NCI-H82 treated with DMSO at 0.1 percent for 48 hours (cell line): ENCODE measurements around the gene EZH1.
A peak's percentile ranks its signal among the peaks of the same experiment; 100 is the strongest.

Experiments
- DNase-seq: peaks from one replicate; lab custom pipeline; 2025; ENCODE audit not compliant: unreplicated experiment; lab: John Stamatoyannopoulos, UW

The EZH1 gene

GRCh38 chr17:42684929-42685556, 59.8 kb downstream of the EZH1 start:
- no peak for DNase-seq

DNA sequence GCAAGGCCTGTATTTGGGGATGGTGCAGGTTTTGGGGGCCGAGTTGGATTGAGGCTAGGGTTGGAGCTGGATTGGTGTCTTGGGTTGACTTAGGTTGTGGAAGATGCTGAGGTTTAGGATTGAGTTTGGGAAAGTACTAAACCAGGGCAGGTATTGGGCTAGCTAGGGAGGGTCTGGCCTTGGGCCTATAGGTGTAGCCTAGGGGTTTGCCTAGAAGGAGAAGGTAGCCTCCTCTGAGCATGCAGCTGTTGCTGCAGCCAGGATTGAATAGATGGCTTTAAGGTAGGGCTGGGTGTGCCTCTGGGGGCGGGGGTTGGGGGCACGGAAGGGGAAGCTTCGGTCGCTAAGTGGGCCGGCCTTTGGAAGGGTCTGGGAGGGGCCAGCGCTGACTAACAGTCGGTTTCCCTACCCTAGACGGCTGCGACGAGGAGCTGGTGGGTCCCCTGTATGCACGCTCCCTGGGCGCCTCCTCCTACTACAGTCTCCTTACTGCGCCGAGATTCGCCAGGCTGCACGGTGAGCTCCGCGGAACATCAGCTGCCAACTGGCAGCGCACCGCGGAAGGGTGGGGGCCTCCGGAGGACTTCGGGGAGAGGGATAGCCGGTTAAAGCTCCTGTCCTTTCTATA, 61.3 kb downstream of the EZH1 start:
- DNase-seq = no peak

GRCh38 chr17:42682722-42683403, 62.0 kb downstream of the EZH1 start:
- no peak for DNase-seq

DNA sequence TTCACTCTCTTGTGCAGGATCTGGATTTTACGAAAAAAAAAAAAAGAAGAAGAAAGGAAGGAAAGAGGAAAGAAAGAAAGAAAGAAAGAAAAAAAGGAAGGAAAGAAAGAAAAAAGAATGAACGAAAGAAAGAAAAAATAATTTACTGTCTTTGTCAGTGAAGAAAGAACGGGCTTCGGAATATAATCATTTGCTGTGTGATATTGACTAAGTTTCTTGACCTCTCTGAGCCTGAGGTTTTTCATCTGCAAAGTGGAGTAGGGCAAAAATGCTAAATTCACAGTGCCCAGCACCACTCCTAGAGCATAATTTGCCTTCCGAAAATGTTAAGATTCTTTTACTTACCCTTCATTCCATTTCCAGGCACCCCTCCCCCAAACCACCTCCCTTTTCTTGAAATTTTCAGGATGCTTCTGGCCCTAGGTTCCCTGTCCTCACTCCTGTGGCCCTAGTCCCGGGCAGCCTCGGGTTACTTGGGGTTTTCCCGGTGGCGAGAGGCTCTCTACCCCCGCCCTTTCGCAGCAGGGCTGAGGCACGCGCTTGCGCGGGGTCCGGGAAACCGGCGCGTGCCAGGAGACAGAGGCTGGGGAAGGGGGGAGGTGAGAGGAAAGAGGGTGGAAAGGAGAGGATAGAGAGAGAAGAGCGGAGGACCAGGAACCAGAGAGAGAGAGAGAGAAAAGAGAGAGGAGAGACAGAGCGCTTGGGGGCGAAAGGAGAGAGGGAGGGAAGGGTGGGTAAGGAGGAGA, 62.7 kb downstream of the EZH1 start, which contains the start of gene CNTNAP1:
Gene CNTNAP1 (plus strand): TSS at position 556 of the 746 bp plus-strand sequence. CDS start 299 bp downstream, outside the sequence.
- DNase-seq = peak; percentile 40

- no peak for DNase-seq
Measured at GRCh38 chr17:42680331-42680808, 64.5 kb downstream of the EZH1 start.

DNA sequence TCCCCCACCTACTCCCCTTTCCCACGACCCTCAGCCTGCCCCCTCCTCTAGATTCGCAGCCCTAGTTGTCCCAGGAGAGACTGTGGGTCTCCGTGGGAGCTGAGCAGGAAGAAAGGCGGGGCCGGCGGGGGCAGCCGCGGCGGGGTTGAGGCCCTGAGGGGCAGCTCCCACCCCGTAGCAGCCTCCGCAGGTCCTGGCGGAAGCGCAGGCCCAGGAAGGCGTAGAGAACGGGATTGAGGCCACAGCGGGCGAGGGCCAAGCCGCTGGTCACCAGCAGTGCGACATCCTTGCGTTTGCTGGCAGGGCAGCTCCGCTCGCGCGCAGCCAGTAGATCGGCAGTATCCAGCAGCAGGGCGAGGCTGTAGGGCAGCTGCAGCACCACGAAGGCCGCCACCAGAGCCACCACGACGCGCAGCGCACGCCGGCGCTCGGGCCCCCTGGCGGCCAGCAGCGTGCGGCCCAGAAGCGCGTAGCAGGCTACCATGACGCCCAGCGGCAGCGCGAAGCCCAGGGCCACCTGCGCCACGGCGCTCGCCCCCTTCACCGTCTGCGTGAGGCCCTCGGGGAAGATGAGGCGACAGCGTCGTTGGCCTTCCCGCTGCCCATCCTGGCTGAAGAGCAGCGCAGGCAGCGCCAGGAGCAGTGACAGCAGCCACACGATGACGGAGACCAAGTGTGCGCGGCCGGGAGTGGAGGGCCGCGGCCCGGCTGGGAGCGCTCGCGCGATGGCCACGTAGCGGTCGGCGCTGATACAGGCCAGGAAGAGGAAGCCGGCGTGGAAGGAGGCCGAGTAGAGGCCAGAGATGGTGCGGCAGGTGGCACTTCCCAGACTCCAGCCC, 65.1 kb downstream of the EZH1 start:
- DNase-seq = peak; percentile 62

- peak; percentile 34 for DNase-seq
Measured at GRCh38 chr17:42678951-42679491, 65.8 kb downstream of the EZH1 start.

- peak; percentile 81 for DNase-seq
Measured at GRCh38 chr17:42677921-42678781, 66.7 kb downstream of the EZH1 start.

GRCh38 chr17:42677012-42677857, 67.6 kb downstream of the EZH1 start:
- peak; percentile 99 for DNase-seq

GRCh38 chr17:42676424-42677011, 68.3 kb downstream of the EZH1 start, which contains the start of gene PLEKHH3:
Gene PLEKHH3 (minus strand): TSS chr17:42676994. CDS start chr17:42676563, 431 bp downstream.
- DNase-seq = no peak

GRCh38 chr17:42675965-42676423, 68.8 kb downstream of the EZH1 start:
- DNase-seq = no peak

DNA sequence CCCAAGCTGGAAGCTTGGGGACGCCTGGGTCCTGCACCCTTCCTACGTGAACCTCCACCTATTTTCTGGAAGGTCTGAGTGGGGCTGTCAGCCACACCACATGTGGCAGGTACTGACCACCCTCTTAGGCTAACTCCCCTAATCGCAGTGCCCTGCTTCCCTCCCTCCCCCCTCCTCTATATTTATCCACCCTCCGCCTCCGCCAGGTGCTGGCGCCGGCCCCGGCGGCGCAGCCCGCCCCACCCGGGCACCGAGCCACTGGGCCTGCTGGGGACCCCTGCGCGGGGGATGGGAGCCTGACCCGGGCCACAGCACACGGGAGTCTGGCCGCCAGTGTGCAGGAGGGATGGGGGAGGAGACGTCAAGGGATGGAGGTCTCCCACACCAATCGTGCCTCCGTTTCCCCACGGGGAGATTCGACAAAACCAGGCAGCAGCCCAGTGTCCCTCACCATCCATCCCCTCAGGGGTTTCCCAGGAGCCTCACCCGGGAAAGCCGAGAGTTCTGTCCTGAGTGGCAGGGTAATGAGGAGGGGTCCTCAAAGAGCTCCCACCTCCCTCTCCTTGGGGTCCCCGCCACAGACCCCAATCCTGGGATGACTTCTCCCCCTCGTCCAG, 69.4 kb downstream of the EZH1 start:
- no peak for DNase-seq

DNA sequence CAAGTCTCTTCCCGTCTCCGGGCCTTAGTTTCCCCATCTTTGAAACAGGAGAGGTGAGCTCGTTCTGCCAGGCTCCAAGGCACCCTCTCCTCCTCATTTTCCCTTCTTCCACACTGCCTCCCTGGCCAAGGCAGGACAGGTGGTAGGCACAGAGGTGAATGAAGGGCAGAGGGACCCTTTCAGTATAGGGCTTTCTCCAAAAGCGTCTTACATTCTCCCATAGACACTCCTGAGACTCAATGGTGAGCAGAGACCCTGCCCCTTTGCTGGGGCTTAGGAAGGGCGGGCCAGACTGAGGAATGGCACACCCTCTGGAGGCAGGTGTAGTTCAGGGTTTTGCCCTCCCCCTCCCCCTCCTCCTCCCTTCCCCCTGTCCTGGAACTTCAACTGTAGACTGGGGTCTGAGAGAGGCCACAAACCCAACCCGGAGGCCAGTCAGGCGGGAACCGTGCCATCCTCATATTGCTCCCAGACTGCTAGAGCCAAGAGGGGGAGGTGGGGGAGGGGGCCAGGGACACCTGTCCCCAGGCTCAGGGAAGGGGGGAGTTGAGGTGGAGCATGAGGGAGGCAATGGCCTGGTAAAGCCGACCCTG, 70.0 kb downstream of the EZH1 start:
- DNase-seq = no peak

DNA sequence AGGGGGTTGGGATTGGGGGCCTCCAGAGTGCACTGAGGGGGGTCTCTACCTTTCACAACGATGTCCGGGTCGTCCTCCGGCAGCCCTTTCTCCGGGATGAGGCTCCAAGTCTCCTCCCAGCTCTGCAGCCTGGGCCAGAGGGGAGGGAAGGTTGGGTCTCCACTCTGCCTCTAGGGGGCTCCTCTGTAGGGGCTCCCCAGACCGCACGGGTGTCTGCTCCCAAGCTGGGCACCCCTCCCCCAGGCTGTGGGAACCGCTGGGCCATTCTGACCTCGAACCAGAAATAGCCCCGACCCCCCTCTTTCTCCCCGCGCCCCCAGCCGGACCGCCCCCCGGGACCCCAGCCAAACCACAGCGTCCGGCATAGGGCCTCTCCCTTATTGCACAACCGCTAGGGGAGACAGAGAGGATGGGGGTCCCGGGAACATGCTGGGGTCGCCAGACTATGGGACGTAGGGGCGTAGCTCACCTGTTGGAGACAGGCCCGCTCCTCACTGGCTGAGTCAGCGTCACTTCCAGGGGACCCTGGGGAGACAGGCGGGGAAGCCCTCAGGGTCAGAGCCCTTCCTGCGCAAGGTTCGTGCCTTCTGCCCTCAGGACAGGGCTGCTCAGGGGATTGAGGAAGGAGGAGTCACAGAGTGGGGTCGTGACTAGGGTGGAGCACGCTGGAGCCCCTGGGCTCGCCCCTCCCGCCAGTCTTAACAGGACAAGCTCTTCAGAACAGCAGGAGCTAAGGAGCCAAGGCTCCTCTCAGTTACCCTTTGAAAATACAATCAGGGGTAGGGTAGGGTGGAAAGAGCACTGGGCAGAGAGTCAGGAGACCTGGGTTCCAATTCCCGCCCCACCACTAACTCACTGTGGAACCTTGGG, 70.7 kb downstream of the EZH1 start:
- DNase-seq = no peak

GRCh38 chr17:42673266-42673884, 71.5 kb downstream of the EZH1 start:
- DNase-seq = no peak
